GF-D8 (cell line): Measurements from ENCODE around the gene OVCH1.
"Not testable (repeated sequence)": the region's sequence is repeated elsewhere in the genome, so short reads cannot be mapped to it uniquely, and the experiment has no call there.

Source experiments
- DNase-seq: peaks from one replicate; lab custom pipeline; 2025; lab: John Stamatoyannopoulos, UW

The OVCH1 gene

DNA sequence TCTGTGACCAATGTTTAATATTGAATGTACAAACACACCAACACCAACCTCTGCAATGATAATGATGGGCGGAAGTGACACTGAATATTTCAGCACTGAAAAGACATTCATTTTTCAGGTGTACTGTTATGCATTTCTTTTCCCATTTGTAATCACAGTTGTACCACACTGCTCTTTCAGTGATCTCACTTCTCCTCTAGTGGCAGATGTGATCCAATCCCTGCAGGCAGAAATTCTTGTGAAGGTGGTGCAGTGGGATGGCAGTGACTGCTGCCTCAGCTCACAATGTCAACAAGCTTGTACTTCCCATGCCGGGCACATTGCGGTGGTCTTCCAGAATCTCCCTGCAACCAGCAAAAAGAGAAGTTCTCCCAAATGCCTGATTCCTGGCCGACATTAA lies 93.5 kb downstream of the OVCH1 start:
- no peak for DNase-seq

DNA sequence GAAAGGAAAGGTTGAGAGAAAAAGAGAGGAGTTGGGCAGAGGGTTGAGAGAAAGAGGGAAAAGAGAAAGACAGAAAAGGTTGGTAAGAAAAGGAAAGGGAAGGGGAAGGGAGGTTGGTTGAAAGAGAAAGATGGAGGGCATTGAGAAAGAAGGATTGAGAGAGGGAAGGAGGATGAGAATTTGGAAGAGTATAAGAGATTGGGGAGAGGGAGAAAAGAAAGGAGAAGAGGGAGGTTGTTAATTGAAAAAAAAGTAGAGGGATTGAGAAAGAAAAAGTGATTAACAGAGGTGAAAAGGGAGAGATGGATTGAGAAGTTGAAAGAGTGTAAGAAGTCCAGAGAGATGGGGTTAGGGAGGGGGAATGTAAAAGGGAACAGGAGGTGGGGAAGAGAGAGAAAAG lies 95.0 kb downstream of the OVCH1 start:
- no peak for DNase-seq

DNA sequence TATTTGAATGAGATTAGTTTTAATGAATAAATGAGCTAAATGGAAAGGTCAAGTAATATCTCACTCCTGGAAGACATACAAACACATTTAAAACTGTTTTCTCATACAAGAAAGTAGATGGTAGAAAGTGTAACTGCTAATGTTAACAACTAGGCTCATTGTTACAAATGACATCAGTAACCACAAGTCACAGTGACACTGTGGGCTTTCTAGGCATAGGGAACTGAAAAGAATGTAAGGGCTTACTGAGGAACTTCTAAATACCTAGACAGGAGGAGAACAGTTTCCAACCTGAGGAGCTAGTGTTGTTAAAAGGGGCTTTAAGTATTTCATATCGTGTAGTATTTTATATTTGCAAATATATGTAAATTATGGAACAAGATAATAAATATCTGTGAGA lies 99.0 kb downstream of the OVCH1 start:
- no peak for DNase-seq

DNA sequence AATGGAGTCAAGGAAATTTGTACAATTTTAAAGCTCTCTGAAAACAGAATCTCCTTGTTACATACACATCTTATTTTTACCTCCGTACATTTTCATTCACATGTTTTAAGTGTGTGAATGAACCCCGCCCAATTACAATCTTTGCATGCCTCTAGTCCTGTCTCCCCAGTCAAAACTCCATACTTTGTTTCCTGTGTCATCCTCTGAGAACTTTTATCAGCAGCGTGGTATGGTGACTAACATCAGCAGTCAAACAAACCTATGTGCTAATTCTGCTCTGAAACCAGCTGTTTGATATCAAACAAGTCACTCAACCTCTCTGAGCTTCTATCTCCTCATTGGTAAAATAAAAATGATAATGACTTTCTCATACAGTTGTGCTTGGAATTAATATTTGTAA lies 100.7 kb downstream of the OVCH1 start:
- DNase-seq = no peak

DNA sequence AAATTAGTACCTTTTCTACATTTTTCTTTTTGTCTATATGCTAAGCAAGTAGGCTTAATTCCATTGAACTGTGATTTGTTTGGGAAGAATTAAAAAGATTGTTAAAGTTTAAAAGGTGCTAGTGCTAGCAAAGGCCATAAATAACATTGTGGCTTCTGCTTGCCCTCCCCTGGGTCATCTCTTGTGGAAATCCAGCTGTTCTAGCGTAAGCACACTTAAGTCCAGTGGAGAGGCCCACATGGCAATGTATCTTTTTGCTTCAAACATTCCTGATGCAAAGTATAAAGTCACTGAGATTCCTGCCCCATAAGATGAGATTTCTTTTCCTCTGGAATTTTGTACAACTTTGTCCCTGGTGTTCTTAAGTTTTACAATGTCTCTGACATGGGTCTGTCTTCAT lies 102.1 kb downstream of the OVCH1 start:
- no peak for DNase-seq

DNA sequence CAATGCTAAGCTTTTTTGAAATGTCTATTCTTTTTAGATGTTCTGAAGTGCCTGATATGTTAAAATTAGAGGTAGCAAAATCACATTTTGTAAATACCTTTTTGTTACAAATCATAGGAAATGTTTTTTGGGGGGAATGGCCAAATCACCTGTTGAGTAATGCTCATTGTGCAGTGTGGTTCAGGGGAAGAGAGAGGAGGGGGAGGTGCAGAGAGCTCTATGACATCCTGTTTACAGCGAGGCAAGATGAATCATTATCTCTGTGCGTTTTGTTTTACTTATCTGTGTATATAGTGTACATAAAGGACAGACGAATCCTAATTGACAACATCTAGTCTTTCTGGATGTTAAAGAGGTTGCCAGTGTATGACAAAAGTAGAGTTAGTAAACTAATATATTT lies 107.1 kb downstream of the OVCH1 start:
- not testable (repeated sequence) for DNase-seq

DNA sequence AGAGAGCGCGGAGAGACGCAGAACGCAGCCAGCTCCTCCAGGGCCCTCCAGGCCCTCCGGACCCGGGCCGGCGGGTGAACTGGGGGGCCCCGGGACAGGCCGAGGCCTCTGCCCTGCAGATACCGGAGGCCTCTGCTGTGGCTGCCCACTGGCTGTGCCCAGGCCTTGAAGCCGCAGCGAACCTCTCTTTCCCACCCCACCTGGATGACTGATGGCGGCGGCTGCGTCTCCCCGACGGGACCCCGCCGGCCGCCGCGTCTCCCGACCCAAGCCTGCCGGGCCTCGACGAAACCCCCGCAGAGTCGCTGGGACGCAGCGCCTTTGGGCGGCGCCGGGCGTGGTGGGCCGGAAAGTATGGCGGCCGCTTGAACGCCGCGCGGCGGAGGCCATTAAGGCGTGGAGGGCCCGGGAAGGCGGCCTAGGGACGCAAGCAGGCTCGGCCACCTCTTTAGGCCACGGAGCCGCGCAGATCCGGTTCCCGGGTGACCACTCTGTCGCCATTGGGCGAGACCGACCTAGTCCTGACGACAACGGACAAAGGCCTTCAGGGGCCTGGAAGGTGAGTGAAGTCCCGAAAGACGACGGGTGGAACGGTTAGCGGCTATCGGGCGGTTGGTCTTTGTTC lies 108.1 kb downstream of the OVCH1 start:
- DNase-seq = no peak

DNA sequence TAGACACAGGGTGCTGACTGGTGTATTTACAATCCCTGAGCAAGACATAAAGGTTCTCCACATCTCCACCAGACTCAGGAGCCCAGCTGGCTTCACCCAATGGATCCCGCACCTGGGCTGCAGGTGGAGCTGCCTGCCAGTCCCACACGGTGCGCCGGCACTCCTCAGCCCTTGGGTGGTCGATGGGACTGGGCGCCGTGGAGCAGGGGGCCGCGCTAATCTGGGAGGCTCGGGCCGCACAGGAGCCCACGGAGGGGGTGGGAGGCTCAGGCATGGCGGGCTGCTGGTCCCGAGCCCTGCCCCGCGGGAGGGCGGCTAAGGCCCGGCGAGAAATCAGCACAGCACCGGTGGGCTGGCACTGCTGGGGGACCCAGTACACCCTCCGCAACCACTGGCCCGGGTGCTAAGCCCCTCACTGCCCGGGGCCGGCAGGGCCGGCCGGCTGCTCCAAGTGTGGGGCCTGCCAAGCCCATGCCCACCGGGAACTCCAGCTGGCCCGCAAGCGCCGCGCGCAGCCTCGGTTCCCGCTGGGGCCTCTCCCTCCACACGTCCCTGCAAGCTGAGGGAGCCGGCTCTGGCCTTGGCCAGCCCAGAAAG lies 111.3 kb downstream of the OVCH1 start:
- DNase-seq = not testable (repeated sequence)

DNA sequence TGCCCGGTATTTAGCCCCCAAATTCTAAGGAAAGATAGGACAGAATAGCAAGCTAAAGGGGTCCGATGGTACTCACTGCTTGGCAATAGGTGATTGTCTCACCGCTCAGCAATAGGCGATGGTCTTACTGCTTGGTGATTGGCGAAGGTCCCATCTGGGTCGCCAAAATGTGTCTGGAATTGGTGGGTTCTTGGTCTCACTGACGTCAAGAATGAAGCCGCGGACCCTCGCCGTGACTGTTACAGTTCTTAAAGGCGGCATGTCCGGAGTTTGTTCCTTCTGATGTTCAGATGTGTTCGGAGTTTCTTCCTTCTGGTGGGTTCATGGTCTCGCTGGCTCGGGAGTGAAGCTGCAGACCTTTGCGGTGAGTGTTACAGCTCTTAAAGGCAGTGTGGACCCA lies 112.3 kb downstream of the OVCH1 start:
- DNase-seq = not testable (repeated sequence)

DNA sequence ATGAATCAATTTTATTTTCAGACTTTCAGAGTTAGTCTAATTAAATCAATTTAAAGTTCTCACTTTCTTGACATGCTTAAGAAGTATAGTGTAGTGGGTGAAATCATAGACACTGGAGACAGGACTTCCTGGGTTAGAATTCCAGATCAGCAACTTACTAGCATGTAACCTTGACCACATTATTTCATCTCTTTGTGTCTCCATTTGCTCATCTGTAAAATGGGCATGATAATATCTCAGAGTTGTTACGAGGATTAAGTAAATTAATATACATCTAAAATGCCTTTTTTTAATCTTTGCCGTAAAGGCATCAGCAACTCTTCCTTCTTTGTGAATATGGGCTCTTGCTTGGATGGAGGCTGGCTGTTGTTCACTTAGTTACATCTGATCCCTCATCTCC lies 115.2 kb downstream of the OVCH1 start:
- DNase-seq = no peak

DNA sequence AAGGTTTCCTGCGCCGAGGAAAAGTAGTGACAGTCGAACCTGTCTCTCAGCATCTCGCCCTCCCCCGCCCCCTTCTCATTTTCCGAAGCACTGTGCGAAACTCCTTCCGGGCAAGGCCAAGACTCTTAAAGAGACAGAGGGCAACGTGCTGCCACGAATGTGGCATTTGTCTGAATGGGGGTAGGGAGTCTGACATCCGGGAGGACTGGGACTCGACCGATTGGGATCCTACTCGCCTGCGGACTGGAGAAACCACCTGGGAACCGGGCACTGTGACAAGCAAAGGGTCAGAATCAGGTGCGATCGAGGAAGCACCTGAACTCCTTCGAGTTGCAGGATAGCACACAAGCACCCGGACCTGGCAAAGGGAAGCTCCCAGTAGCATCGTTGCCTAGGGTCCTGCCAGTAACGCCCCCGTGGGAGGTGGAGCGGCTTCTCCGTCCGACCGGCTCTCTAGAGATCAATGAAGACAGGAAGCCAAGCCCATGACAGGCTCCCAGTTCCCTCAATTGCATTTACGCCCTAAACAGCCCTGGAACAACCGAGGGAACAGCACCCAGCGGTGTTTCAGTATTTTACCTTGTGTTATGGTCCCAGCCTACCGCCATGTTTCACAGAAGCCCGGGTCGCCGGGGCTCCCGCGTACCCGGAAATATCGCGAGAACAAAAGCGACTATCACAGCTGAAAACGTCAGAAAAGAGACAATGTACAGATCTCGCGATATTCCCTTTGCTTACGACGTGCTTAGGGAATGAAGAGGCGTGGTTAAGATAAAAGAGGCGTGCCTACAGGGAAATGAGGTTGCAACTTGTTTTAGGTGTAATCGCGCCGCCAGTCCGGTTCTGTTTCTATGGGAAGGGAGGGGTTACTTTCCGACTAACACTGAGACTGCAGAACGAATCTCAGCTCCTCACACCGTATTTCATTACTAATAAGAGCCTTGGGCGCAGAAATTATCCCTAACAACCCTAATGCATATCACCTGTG lies 116.7 kb downstream of the OVCH1 start, which contains the start of gene ERGIC2:
ERGIC2 (minus strand) TSS at position 637 of the 988 bp plus-strand sequence. CDS start 9,539 bp downstream, outside the sequence.
- peak; percentile 96 for DNase-seq
